ENCODE measurements around the gene DNTT.

The DNTT gene

GRCh38 chr10:96304230-96304629 lies at the start of gene DNTT:
TSS of gene DNTT (plus strand) at chr10:96304434. CDS start at chr10:96304498, 64 bp downstream.
- DNase-seq (ENCODE audit: low spot score) = no peak

- DNase-seq (ENCODE audit: low spot score) = no peak
These were observed 49.3 kb upstream of the DNTT start for GRCh38 chr10:96254976-96255375.

GRCh38 chr10:96255549-96256333 lies 48.5 kb upstream of the DNTT start:
- DNase-seq (ENCODE audit: low spot score) = no peak

- DNase-seq (ENCODE audit: low spot score) = no peak
These were observed 46.3 kb upstream of the DNTT start for GRCh38 chr10:96257944-96258343.

GRCh38 chr10:96259150-96259549 lies 45.1 kb upstream of the DNTT start:
- no peak for DNase-seq (ENCODE audit: low spot score)

GRCh38 chr10:96260014-96260413 lies 44.2 kb upstream of the DNTT start:
- no peak for DNase-seq (ENCODE audit: low spot score)

GRCh38 chr10:96261132-96261531 lies 43.1 kb upstream of the DNTT start:
- DNase-seq (ENCODE audit: low spot score) = no peak

- DNase-seq (ENCODE audit: low spot score) = no peak
These were observed 42.3 kb upstream of the DNTT start for GRCh38 chr10:96261930-96262329.

- no peak for DNase-seq (ENCODE audit: low spot score)
These were observed 41.1 kb upstream of the DNTT start for GRCh38 chr10:96263176-96263575.

- no peak for DNase-seq (ENCODE audit: low spot score)
These were observed 40.6 kb upstream of the DNTT start for GRCh38 chr10:96263669-96264068.

GRCh38 chr10:96264938-96265337 lies 39.3 kb upstream of the DNTT start:
- DNase-seq (ENCODE audit: low spot score) = no peak

GRCh38 chr10:96266118-96266770 lies 38.0 kb upstream of the DNTT start:
- no peak for DNase-seq (ENCODE audit: low spot score)

GRCh38 chr10:96267234-96267705 lies 37.0 kb upstream of the DNTT start:
- no peak for DNase-seq (ENCODE audit: low spot score)

GRCh38 chr10:96268341-96268909 lies 35.8 kb upstream of the DNTT start:
- DNase-seq (ENCODE audit: low spot score) = no peak

GRCh38 chr10:96269438-96270300 lies 34.6 kb upstream of the DNTT start:
- DNase-seq (ENCODE audit: low spot score) = no peak

GRCh38 chr10:96270571-96270970 lies 33.7 kb upstream of the DNTT start:
- DNase-seq (ENCODE audit: low spot score) = no peak

- no peak for DNase-seq (ENCODE audit: low spot score)
These were observed 33.0 kb upstream of the DNTT start, which contains the start of gene BLNK for GRCh38 chr10:96271016-96271815. TSS of gene BLNK (minus strand) at chr10:96271569. CDS start at chr10:96271398, 171 bp downstream.

- no peak for DNase-seq (ENCODE audit: low spot score)
These were observed 31.6 kb upstream of the DNTT start for GRCh38 chr10:96272316-96273280.

GRCh38 chr10:96275685-96276418 lies 28.4 kb upstream of the DNTT start:
- DNase-seq (ENCODE audit: low spot score) = no peak

Data from hematopoietic multipotent progenitor cell treated with erythropoietin and hydrocortisone succinate and interleukin-3 and kit ligand, for 17 days (in vitro differentiated cells).